DLD1 (cell line): ENCODE measurements around the gene RCE1.

Experiments used
- in situ Hi-C: cut with HindIII; loops from 2 replicates; pipeline ENCODE4 v1.10.0; 2017; ENCODE audit warnings: low sequenced_read_pairs

Gene RCE1

GRCh38 chr11:66884443-66884842, 41.2 kb downstream of the RCE1 start:
- in situ Hi-C loops: no loop called here

DNA sequence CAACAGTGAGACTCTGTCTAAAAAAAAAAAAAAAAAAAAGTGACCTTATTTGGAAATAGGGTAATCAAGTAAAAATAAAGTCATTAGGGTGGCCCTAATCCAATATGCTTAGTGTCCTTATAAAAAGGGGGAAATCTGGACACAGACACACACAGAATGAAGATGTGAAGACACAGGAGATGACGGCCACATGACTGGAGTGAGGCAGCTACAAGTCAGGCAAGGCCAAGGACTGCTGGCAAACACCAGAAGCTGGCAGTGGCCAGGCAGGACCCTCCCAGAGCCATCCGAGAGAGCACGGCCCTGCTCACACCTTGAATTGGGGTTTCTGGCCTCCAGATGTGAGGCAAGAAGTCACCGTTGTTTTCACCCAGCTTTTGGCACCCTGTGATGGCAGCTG, 42.2 kb downstream of the RCE1 start:
- in situ Hi-C loops: no loop called here

GRCh38 chr11:66885950-66886440, 42.8 kb downstream of the RCE1 start:
- in situ Hi-C loops: no loop called here

- in situ Hi-C loops: no loop called here
These were observed 43.5 kb downstream of the RCE1 start for GRCh38 chr11:66886671-66887221.

DNA sequence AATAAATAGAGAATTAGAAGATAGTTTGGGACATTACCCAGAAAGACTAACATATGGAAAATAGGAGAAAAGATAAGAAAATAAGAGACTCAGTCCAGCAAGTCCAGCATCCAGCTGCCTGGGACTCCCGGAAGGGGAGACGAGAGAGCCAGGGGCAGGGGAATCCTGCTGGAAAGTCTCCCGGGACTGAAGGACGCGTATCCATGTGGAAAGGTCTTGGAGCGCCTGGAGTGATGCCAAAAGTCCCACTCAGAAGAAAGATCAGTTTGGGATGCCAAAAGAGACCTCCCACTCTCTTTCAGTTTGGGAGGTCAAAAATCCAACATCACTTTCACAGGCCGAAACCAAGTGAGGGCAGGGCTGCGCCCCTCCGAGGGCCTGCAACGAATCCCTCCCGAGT, 44.3 kb downstream of the RCE1 start:
- in situ Hi-C loops: no loop called here

DNA sequence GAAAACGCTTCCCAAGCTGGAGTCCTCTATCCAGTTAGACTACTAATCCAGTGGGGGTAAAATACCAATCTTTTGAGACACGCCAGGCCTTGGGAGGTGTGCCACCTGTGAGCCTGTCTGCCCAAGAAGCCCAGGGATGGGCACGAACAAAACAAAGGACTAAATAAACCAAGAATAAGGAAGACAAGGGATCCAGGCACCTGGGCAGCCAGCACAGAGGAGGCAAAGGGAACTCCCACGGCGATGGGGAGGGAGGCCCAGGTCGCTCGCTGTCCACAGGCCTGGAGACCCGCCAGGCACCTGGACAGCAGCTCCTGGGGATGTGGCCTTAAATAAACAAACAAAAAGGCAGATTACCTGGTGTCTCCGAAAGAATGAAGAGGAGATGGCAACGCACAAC, 45.0 kb downstream of the RCE1 start:
- in situ Hi-C loops: no loop called here

- in situ Hi-C loops: no loop called here
These were observed 46.7 kb downstream of the RCE1 start for GRCh38 chr11:66889960-66890359.

DNA sequence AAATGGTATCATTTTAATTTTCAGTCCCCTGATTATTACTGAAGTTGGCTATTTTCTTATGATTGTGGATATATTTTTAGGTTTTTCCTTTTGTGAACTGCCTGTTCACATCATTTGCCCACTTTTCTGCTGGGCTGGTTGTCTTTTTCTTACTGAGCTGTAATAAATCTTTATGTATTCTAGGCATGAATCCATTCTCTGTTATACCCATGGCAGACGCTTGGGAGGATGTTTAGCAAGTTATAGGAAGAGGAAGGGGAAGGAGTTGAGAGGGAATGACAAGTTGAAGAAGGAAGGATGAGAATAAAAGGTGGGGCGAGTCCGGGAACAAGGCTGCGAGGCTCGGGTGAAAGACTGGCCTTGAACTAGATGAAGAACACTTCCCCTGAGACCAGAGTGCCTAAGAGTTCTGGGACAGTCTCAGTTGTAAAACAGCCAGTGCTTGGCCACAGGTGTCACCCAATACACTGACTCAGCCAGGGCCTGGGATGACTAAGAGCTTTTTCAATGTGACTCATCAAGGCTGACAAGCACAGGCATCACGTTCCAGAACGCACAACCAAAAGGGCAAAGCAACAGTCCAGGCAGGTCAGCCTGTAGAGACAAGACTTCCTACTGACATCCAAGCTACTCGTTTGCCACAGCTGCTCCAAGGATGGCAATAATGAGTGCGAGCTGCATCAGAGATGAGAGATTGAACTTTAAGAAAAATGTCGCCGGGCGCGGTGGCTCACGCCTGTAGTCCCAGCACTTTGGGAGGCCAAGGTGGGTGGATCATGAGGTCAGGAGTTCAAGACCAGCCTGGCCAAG, 48.8 kb downstream of the RCE1 start:
- in situ Hi-C loops: no loop called here

GRCh38 chr11:66892911-66893310, 49.7 kb downstream of the RCE1 start:
- in situ Hi-C loops: no loop called here

DNA sequence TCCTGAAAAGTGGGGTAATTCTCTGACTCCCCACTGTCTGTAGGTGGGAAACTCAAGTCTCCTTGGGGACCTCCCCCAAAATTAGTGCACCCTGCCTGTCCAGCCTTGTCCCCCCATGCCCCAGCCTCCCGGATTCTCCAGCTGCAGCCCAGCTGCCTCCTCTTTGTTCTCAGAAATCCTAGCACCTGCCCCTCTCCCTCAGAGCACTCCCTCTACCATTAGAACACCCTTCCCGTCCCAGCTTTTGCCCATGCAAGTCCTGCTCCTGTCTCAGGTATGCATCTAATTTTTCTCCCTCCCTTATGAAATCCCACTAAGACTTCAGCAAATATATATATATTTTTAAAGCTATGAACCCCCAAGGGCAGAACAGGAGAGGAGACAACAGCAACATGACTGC, 50.9 kb downstream of the RCE1 start:
- in situ Hi-C loops: no loop called here
